ENCODE measurements around the gene RUNX3.

Gene RUNX3

DNA sequence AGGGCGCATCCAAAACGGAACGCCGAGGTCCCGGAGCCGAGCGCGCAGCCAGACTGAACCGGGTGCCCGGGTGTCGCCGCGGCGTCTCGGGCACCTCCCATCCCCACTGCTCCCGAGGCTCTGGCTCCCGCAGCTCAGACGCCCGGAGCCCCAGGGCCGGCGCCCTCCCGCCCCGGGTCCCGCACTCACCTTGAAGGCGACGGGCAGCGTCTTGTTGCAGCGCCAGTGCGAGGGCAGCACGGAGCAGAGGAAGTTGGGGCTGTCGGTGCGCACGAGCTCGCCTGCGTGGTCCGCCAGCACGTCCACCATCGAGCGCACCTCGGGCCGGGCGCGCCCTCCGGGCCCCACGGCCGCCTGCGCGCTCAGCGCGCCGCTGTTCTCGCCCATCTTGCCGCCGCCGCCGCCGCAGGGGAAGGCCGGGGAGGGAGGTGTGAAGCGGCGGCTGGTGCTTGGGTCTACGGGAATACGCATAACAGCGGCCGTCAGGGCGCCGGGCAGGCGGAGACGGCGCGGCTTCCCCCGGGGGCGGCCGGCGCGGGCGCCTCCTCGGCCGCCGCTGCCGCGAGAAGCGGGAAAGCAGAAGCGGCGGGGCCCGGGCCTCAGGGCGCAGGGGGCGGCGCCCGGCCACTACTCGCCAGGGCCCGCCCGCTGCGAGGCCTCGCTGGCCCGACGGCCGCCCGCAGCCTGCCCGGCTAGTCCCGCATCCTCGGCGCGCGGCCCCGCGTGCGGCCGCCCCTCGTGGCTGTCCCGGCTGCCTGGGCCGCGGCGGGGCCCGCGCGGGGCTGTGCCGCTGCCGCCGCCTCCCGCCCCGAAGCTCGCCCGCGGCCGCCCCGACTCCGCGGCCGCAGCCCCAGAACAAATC is 447 bp downstream of the RUNX3 start:
- DNase-seq (ENCODE audit: low read depth in 2 of 2), result no peak

GRCh38 chr1:24928689-24929397 is 1.2 kb downstream of the RUNX3 start:
- no peak for DNase-seq (ENCODE audit: low read depth in 2 of 2)

GRCh38 chr1:24927988-24928688 is 1.9 kb downstream of the RUNX3 start:
- no peak for DNase-seq (ENCODE audit: low read depth in 2 of 2)

DNA sequence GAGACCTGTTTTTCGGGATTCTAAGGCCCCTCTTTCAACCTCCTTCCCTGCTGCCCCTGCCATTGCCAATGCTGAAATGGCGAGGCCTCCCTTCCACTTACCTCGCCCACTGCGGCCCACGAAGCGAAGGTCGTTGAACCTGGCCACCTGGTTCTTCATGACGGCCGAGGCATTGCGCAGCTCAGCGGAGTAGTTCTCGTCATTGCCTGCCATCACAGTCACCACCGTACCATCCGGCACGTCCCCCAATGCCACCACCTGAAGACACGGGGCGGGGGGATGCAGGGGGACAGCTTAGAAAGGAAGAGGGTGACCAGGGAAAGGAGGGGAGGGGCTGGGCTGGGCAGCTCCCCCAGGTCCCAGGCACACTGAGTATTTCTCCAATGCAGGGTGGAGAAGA is 2.6 kb downstream of the RUNX3 start:
- no peak for DNase-seq (ENCODE audit: low read depth in 2 of 2)

DNA sequence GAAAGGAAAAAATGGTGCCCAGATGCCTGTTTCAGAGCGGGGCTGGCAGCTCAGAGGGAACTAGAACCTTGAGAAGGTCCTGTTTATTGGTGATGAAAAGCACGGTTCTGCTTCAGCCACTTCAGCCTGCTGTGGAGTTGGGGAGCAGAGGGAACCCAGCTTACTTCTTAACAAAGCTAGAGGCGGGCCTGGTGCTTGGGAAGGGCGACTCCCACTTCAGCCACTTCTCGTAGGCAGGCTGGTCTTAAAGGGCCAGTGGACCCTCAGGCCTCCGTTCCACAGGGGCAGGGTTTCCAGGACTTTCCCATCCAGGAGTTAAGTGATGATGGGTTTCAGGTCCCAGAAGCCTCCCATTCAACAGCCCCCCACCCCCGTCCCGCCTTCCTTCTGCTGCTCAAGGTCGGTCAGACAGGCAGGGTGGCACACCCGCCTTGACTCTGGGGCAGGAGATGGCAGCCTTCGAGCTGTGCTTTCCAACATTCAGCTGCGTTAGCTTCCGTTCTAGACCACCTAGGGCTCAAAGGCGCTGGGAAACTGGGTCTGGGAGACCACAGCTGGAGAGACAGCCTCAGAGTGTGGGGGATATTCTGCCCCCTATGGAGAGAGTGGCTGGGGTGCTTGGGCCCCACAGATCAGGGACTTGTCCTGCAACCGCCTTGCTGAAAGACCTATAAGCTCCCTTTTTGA is 3.4 kb downstream of the RUNX3 start:
- no peak for DNase-seq (ENCODE audit: low read depth in 2 of 2)

DNA sequence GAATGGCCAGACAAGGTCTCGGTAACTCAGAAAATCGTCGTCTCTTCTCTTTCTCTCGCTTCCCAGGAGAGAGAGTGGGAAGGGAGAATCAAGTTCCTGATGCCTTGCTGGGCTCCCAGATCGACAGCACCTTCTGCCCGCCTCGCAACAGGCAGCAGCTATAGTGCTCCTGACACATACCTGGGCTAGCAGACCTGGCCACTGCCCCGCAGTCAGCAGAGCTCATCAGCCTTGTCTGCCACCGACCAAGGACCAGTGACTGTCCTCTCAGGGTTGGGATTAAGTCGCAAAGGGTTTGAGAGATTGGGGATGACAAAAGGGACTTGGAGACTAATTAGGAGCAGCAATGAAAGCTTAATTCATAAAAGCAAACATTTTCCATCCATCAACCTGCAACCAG is 4.1 kb downstream of the RUNX3 start:
- DNase-seq (ENCODE audit: low read depth in 2 of 2), result no peak

GRCh38 chr1:24925082-24925779 is 4.8 kb downstream of the RUNX3 start:
- DNase-seq (ENCODE audit: low read depth in 2 of 2), result peak; percentile 78 to 85

GRCh38 chr1:24923485-24924113 is 6.5 kb downstream of the RUNX3 start:
- DNase-seq (ENCODE audit: low read depth in 2 of 2), result no peak

DNA sequence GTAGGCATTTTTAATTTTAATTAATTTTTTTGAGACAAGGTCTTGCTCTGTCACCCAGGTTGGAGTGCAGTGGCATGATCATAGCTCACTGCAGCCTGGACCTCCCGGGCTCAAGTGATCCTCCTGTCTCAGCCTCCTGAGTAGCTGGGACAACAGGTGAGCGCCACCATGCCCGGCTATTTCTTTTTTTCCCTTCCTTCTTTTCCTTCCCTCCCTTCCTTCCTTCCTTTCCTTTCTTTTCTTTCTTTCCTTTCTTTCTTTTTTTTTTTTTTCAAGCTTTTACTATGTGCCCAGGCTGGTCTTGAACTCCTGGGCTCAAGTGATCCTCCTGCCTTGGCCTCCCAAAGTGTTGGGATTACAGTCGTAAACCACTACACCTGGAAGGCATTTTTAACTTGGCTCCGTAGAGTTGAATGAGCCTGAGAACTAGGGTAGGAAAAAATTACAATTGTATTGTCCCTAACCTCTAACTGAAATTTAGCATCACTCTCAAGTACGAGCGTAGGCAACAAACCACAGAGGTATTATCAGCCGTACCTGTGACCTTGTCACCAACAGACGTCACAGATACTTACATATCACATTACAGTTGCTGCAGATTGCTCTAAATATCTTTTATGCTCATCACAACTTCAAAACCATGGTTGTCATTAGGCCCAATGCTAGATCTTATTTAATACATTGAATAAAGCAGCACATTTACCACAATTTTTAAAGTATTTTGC is 8.0 kb downstream of the RUNX3 start:
- DNase-seq (ENCODE audit: low read depth in 2 of 2), result no peak

GRCh38 chr1:24921412-24921811 is 8.7 kb downstream of the RUNX3 start:
- DNase-seq (ENCODE audit: low read depth in 2 of 2), result no peak

DNA sequence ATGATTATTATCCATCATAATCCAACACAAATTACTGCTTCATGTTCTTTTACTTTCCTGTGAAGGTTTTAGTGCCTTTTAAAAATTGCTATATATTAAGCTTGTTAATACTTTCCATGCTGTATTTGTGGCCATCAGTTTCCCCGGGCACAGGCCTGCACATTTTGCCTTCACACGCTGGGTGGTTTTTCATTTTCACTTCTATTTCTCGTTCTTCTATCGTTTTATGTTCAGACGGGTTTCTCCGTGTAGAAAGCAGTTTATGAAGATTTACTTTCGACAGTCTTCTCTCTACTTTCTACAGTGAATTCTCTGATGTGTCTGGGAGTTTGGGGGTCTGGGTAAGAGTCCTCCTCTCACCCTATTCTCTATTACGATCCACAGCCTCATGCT is 9.5 kb downstream of the RUNX3 start:
- no peak for DNase-seq (ENCODE audit: low read depth in 2 of 2)

DNA sequence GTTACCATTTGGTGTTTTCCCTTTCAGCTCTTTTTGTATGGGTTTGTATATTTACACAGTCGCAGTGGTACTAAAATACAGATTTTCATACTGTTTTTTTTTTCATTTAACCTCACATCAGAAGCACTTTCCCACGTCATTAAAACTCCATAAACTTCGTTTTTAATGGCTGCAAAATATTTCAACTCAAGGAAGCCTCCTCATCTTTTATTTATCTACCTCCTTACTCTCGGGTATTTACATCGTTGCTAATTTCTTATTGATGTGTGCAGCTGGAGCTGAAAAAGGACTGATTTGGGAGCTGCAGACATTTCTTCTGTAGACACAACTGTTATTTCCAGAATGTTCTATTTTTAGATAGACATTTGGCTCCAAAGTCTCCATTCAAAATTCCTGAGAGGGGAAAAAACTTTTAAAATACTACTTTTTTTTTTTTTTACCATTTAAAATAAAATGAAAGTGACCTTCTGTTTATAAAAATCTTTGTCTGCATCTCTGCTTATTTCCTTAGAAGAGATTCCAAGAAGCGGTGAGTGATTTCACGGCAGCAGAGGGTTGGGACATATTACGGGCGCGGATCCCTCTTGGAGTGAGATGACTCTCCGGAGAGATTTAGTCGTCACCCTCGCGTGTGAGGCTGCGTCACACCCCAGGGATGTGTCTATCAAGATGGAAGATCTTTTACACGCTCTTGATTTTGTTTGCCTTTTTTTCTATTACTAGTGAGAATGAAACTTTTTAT is 10.1 kb downstream of the RUNX3 start:
- DNase-seq (ENCODE audit: low read depth in 2 of 2), result peak in 1 of 2 donors; percentile 61

DNA sequence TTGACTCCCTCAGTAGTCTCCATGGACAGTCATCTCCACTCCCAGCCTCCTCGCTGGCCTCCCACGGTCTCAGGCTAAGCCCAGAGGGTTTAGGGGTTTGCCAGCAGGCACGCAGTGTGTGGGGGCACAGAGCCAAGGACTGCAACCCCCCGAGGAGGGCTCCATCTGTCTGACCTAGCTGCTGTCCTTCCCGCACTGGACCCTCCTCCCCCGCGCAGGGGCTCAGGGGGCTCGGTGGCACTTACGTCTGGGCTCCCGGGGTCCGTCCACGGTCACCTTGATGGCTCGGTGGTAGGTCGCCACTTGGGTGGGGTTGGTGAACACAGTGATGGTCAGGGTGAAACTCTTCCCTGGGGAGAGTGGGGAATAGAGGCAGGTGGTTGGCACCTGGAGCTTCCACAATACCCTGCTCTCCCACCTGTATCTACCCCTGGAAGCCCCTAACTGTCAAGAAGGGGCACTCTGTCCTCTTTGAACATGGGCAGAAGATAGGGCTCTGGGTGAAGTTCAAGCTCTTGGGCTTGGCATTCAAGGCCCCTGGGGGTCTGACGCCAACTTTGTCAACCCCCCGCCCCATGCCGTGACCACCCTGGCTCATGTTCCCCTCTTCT is 11.0 kb downstream of the RUNX3 start:
- no peak for DNase-seq (ENCODE audit: low read depth in 2 of 2)

DNA sequence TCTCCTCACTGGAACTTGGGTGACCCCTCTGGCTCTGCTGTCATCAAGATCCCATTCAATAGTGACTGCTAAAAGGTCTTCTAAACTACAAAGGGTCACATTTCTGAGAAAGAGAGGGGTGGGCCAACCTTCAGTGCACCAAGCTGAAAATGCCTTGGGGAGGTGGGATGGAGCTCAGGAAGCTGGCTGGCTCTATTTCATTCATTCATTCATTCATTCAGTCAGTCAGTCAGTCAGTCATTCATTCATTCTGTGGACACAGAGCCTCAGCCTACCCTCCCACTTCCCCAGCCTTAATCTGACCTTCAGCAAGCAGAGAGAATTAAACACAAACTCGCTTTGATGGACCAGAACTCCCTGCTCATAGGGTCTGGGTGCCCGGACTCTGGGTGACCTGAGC is 11.7 kb downstream of the RUNX3 start:
- DNase-seq (ENCODE audit: low read depth in 2 of 2), result no peak

DNA sequence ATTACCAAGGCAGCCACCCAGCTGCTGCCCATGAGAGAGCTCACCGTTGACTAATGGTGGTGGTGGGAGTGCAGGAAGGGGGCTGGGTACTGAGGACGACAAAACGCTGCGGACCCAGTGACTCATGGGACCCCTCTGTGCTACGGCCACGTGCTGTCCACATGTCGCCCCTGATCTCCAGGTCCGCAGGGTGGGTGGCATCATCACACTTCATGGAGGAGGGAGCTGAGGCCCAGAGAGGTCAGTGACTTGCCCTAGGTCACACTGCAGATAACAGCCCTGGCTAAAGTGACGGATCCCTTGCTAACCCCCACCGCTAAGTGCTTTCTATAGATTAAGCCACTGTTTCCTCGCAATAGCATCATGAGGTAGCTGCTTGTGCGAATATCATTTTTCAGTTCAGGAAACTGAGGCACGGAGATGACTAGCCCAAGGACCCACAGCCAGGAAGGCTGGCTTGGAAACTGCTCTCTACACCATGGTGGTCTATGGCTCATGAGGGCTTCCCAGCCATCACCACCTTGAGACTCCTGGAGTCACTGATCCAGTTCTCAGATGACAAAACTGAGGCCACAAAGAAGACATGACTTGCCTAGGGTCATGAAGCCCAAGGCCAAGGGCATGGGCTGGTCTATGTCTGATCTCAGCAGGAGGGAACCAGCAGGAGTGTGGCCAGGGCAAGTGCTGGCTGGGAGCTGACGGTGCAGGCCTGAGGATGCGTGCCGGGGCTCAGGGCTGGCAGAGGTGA is 12.6 kb downstream of the RUNX3 start:
- no peak for DNase-seq (ENCODE audit: low read depth in 2 of 2)

DNA sequence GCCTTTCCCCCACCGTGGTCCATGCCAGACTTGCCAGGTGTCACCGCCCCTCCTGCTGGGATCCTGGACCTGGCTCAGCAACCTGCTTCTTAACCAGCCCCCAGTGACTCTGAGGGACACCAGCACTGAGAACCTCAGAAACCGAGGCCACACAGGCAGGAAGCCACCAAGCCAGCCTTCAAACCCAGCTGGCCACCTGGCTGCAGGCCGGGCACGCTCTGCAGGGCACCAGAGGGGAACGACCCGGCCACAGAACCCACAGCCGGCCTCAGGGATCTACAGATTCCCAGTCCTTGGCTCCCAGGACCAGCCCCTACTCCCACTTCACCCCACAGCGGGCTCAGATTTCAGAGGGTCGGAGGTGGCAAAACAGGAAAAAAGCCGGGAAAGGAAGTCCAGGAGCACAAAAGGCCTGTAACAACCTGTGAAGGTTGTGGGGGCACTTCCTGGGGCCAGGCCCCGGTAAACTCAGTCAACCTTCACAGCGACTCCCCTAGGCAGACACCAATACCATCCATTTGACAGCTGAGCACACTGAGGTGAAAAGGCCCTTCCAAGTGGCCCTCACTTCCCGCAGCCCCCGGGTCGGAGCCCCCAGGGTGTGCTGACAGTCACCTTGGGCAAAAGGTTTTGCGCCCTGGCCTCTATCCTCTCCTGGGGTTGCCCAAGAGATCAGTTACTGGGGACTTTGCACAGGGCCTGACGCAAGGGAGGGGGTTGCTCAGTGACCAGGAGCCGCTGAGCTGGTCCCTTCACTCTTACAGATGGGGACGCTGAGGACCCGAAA is 14.1 kb downstream of the RUNX3 start:
- no peak for DNase-seq (ENCODE audit: low read depth in 2 of 2)

- no peak for DNase-seq (ENCODE audit: low read depth in 2 of 2)
Observed at GRCh38 chr1:24914226-24915069, 15.6 kb downstream of the RUNX3 start.
